Calu3 (cell line): ENCODE results near the gene UBXN11. TPM values are rescaled to one million over a fixed set of nuclear protein-coding genes. Genes with fewer than 3 reads are reported as not detected.
A peak's percentile ranks its signal among the peaks of the same experiment; 100 is the strongest.

Experiments used
- BruUV-seq: library from RNA; stranded (reverse); fragments of 400-500 nt; replicated peaks from 2 replicates; lab custom pipeline; 2021; lab: Mats Ljungman, UMichigan
- CTCF ChIA-PET: fragments of 300-600 bp; sonication (Branson Sonifier 250); formaldehyde crosslinking; loops from one replicate; lab custom pipeline; 2022; ENCODE audit warnings: antibody characterized with exemption; lab: Charles Lee
- DNase-seq: peaks from one replicate; pipeline ENCODE4 v3.0.0; 2022
- H3K27ac Mint-ChIP-seq: one replicate; pipeline ENCODE4 v1.8.0; 2022; ENCODE audit warnings: mixed read lengths; ENCODE audit not compliant: unreplicated experiment
- H3K27me3 Mint-ChIP-seq: one replicate; pipeline ENCODE4 v1.8.0; 2022; ENCODE audit warnings: mixed read lengths; ENCODE audit not compliant: unreplicated experiment
- H3K36me3 Mint-ChIP-seq: one replicate; pipeline ENCODE4 v1.8.0; 2022; ENCODE audit warnings: mild to moderate bottlenecking, moderate library complexity, mixed read lengths; ENCODE audit not compliant: insufficient read depth, unreplicated experiment
- H3K4me1 Mint-ChIP-seq: one replicate; pipeline ENCODE4 v1.8.0; 2022; ENCODE audit warnings: mild to moderate bottlenecking, low read depth, mixed read lengths; ENCODE audit not compliant: unreplicated experiment
- H3K4me3 Mint-ChIP-seq: one replicate; pipeline ENCODE4 v1.8.0; 2022; ENCODE audit warnings: mild to moderate bottlenecking, low read depth, moderate library complexity, mixed read lengths; ENCODE audit not compliant: unreplicated experiment
- H3K9me3 Mint-ChIP-seq: one replicate; pipeline ENCODE4 v1.8.0; 2022; ENCODE audit warnings: low read depth, mixed read lengths; ENCODE audit not compliant: unreplicated experiment
- CTCF ChIP-seq: fragments of 200-600 bp; IDR thresholded peaks from one replicate; pipeline ENCODE4 v1.8.0; 2022; ENCODE audit warnings: antibody characterized with exemption; ENCODE audit not compliant: unreplicated experiment
- intact Hi-C: fragments of 100-400 bp; cut with micrococcal nuclease; formaldehyde crosslinking; loops from one replicate; pipeline ENCODE4 v1.10.0; 2022; ENCODE audit not compliant: unreplicated experiment
- total RNA-seq: library from RNA; stranded (reverse); gene quantifications from 2 replicates; pipeline ENCODE4 v1.2.3, GENCODE V29; 2022

Gene UBXN11
- total RNA-seq, 1 experiment from 2014 or later: 24.0 TPM

- H3K27me3 Mint-ChIP-seq: no peaks in the 10 kb centered on the region
- CTCF ChIA-PET: no interaction called here
- H3K9me3 Mint-ChIP-seq: no peaks in the 10 kb centered on the region
- H3K4me1 Mint-ChIP-seq: peaks cover 25% of the 10 kb centered on the region
- no TSS peak for BruUV-seq
- no peak for TF ChIP-seq CTCF
- H3K36me3 Mint-ChIP-seq: peaks cover 18% of the 10 kb centered on the region
- DNase-seq: no peak
- intact Hi-C loops: no loop called here
- H3K4me3 Mint-ChIP-seq: no peak overlapping the region
- H3K27ac Mint-ChIP-seq: no peak overlapping the region
Measured at GRCh38 chr1:26239936-26240335, 66.5 kb downstream of the UBXN11 start.

- Mint-ChIP-seq H3K27ac (peak overlapping the region; percentile 64), H3K9me3 (no peaks in the 10 kb centered on the region), H3K36me3 (peaks cover 23% of the 10 kb centered on the region), H3K4me1 (peaks cover 33% of the 10 kb centered on the region), H3K4me3 (peak overlapping the region; percentile 34), H3K27me3 (no peaks in the 10 kb centered on the region)
- no peak for DNase-seq
- no peak for TF ChIP-seq CTCF
- CTCF ChIA-PET: no interaction called here
- intact Hi-C loops: no loop called here
- BruUV-seq: no TSS peak
Measured at GRCh38 chr1:26237230-26237966, 69.0 kb downstream of the UBXN11 start.

GRCh38 chr1:26234644-26235370 lies 71.6 kb downstream of the UBXN11 start:
- Mint-ChIP-seq H3K27me3 (no peaks in the 10 kb centered on the region), H3K27ac (peak overlapping the region; percentile 92), H3K4me1 (peaks cover 33% of the 10 kb centered on the region), H3K36me3 (peaks cover 23% of the 10 kb centered on the region), H3K9me3 (no peaks in the 10 kb centered on the region), H3K4me3 (peak overlapping the region; percentile 93)
- DNase-seq: peak; percentile 11
- BruUV-seq: TSS peak; percentile 28
- intact Hi-C loops: no loop called here
- CTCF ChIA-PET: interaction anchor here (0.8 to 2.1 kb wide), 9 partner anchors 11 to 198 kb away, joined by 3 to 20 read pairs (median 4); partner anchors contain the start of genes CATSPER4, CNKSR1 and ZNF593
- no peak for TF ChIP-seq CTCF

GRCh38 chr1:26233903-26234643 lies 72.4 kb downstream of the UBXN11 start, which contains the start of gene CEP85:
Gene CEP85 (plus strand): TSS chr1:26234200. CDS start chr1:26239784, 5,584 bp downstream.
- intact Hi-C loops: no loop called here
- no TSS peak for BruUV-seq
- peak within 1 kb of the TSS; percentile 92 for H3K27ac Mint-ChIP-seq
- no peaks in the 10 kb centered on the region for H3K27me3 Mint-ChIP-seq
- peaks cover 33% of the 10 kb centered on the region for H3K4me1 Mint-ChIP-seq
- H3K4me3 Mint-ChIP-seq: peak within 1 kb of the TSS; percentile 93
- DNase-seq: peak; percentile 94
- CTCF ChIA-PET: interaction anchor here (0.6 to 2.1 kb wide), 13 partner anchors 9 to 198 kb away, joined by 3 to 20 read pairs (median 4); partner anchors contain the start of genes CATSPER4, CNKSR1 and ZNF593
- H3K9me3 Mint-ChIP-seq: no peaks in the 10 kb centered on the region
- peaks cover 23% of the 10 kb centered on the region for H3K36me3 Mint-ChIP-seq
- peak; percentile 57 for TF ChIP-seq CTCF
